NK-92 (cell line): ENCODE results near the gene PDE4D.
"Not testable (repeated sequence)": the region's sequence is repeated elsewhere in the genome, so short reads cannot be mapped to it uniquely, and the experiment has no call there.

ENCODE experiments used
- DNase-seq: peaks from one replicate; lab custom pipeline; 2025; ENCODE audit not compliant: unreplicated experiment; lab: John Stamatoyannopoulos, UW

Gene PDE4D

GRCh38 chr5:59618644-59619043, 274.9 kb downstream of the PDE4D start:
- no peak for DNase-seq

- DNase-seq: no peak
Measured at GRCh38 chr5:59617186-59617771, 276.2 kb downstream of the PDE4D start.

- DNase-seq: no peak
Measured at GRCh38 chr5:59616413-59616812, 277.1 kb downstream of the PDE4D start.

- no peak for DNase-seq
Measured at GRCh38 chr5:59615272-59615671, 278.3 kb downstream of the PDE4D start.

- DNase-seq: no peak
Measured at GRCh38 chr5:59609501-59610265, 283.8 kb downstream of the PDE4D start.

GRCh38 chr5:59608745-59609144, 284.8 kb downstream of the PDE4D start:
- DNase-seq: no peak

GRCh38 chr5:59607138-59607765, 286.3 kb downstream of the PDE4D start:
- DNase-seq: no peak

- no peak for DNase-seq
Measured at GRCh38 chr5:59605915-59606314, 287.6 kb downstream of the PDE4D start.

GRCh38 chr5:59604111-59604510, 289.4 kb downstream of the PDE4D start:
- DNase-seq: no peak

- no peak for DNase-seq
Measured at GRCh38 chr5:59600998-59601397, 292.5 kb downstream of the PDE4D start.

GRCh38 chr5:59600153-59600552, 293.4 kb downstream of the PDE4D start:
- no peak for DNase-seq

GRCh38 chr5:59599729-59600128, 293.8 kb downstream of the PDE4D start:
- DNase-seq: no peak

GRCh38 chr5:59598547-59598874, 295.0 kb downstream of the PDE4D start:
- no peak for DNase-seq

GRCh38 chr5:59597690-59598546, 295.6 kb downstream of the PDE4D start:
- DNase-seq: no peak

- no peak for DNase-seq
Measured at GRCh38 chr5:59596586-59597350, 296.8 kb downstream of the PDE4D start.

- DNase-seq: not testable (repeated sequence)
Measured at GRCh38 chr5:59594118-59594517, 299.4 kb downstream of the PDE4D start.

GRCh38 chr5:59593439-59594007, 300.0 kb downstream of the PDE4D start:
- no peak for DNase-seq

GRCh38 chr5:59592101-59592500, 301.4 kb downstream of the PDE4D start:
- no peak for DNase-seq

- no peak for DNase-seq
Measured at GRCh38 chr5:59591162-59591561, 302.4 kb downstream of the PDE4D start.

GRCh38 chr5:59588922-59589321, 304.6 kb downstream of the PDE4D start:
- no peak for DNase-seq
